ENCODE data around the gene SPATA31E1. TPM values are rescaled to one million over a fixed set of nuclear protein-coding genes. Genes with fewer than 3 reads are reported as not detected.

The SPATA31E1 gene
- total and polyA plus RNA-seq, 9 of the 15 experiments (the other 6 are each of a cell fraction or from before 2014, with no cell fraction given) = not detected

- FAIRE-seq (no peak), DNase-seq (ENCODE audit: extremely low read depth in 1 of 4, low spot score in 3 of 4) (no peak), ATAC-seq (no peak)
- CTCF ChIA-PET (ENCODE audit: low intra/inter-chr PET ratio) = no interaction called here
- Histone ChIP-seq H3K27ac (ENCODE audit: extremely low read depth, low read depth, low read length) (no peak overlapping the region), H3K36me3 (ENCODE audit: control insufficient read depth, insufficient read depth, low read length) (no peaks in the 10 kb centered on the region), H3K79me2 (ENCODE audit: control insufficient read depth, insufficient read depth, low read length) (no peaks in the 10 kb centered on the region), H3K4me2 (ENCODE audit: insufficient read depth, low read length) (no peak overlapping the region), H3K4me3 (no peak overlapping the region), H4K20me1 (replicated peaks; ENCODE audit: control insufficient read depth, insufficient read depth, low read length) (no peaks in the 10 kb centered on the region), H3K27me3 (ENCODE audit: control insufficient read depth in 2 of 2, insufficient read depth in 2 of 2, low read length in 2 of 2) (peaks cover 4 to 18% of the 10 kb centered on the region in 2 experiments; a peak in 4 of 5 replicates), H3K4me1 (replicated peaks in 1 of 2; ENCODE audit: control insufficient read depth in 2 of 2, insufficient read depth in 2 of 2, low read length in 2 of 2) (no peaks in the 10 kb centered on the region; a peak in 1 of 5 replicates), H3K9me3 (replicated peaks; ENCODE audit: control insufficient read depth, insufficient read depth, low read depth, low read length) (no peaks in the 10 kb centered on the region), H2AFZ (ENCODE audit: low read depth, low read length) (no peak overlapping the region), H3K9ac (ENCODE audit: insufficient read depth in 1 of 2, low read depth in 2 of 2, low read length in 2 of 2) (no peak overlapping the region), H3K9me1 (ENCODE audit: control insufficient read depth, insufficient read depth, low read length) (no peaks in the 10 kb centered on the region)
- POLR2A ChIA-PET = no interaction called here
- 0% methylated on average over 5 of the region's 5 CpGs for WGBS (ENCODE audit: insufficient coverage, low coverage, missing lambda C conversion rate)
- no peak for TF ChIP-seq ZBTB8A (IDR thresholded peaks at IDR 0.05; ENCODE audit: partially characterized antibody)
- no peak for TF ChIP-seq CBX1 (IDR thresholded peaks at IDR 0.05; ENCODE audit: low read depth)
- TF ChIP-seq MECOM (CRISPR knock-in tag; IDR thresholded peaks at IDR 0.05) = no peak
- no peak for TF ChIP-seq SOX6 (IDR thresholded peaks at IDR 0.05)
- no peak for TF ChIP-seq CXXC5 (CRISPR knock-in tag; IDR thresholded peaks at IDR 0.05)
- TF ChIP-seq ID3 (CRISPR knock-in tag; IDR thresholded peaks at IDR 0.05) = no peak
- no peak for TF ChIP-seq ID3 (tag; IDR thresholded peaks at IDR 0.05)
- TF ChIP-seq ZNF354B (CRISPR knock-in tag; IDR thresholded peaks at IDR 0.05) = no peak
- no peak for TF ChIP-seq SP1 (CRISPR knock-in tag; IDR thresholded peaks at IDR 0.05)
- no peak for TF ChIP-seq TAF1 (IDR thresholded peaks at IDR 0.05; ENCODE audit: control insufficient read depth, extremely low read depth, insufficient read depth, low read length, severe bottlenecking)
- TF ChIP-seq GATAD2A (IDR thresholded peaks at IDR 0.05) = no peak
- TF ChIP-seq TRIM28 (IDR thresholded peaks at IDR 0.05) = no peak
- in situ Hi-C loops (cut with MboI) = no loop called here
- no TSS peak for BruUV-seq (replicated peaks)
- intact Hi-C loops (cut with micrococcal nuclease) = no loop called here
Measured at GRCh38 chr9:87836536-87836935, 46.1 kb upstream of the SPATA31E1 start.

All from K562 (cell line).